HepG2 (cell line): ENCODE data around the gene FOXL3. TPM values are rescaled to one million over a fixed set of nuclear protein-coding genes. Genes with fewer than 3 reads are reported as not detected.

Experiments
- ATRX ChIP-seq: sonication (generic); formaldehyde crosslinking; IDR thresholded peaks from 2 replicates; pipeline ENCODE4 v1.4.0; 2020; ENCODE audit warnings: missing genetic modification reagents, borderline replicate concordance
- EEA1 ChIP-seq: sonication (generic); formaldehyde crosslinking; IDR thresholded peaks from 2 replicates; pipeline ENCODE4 v1.5.1; 2020; ENCODE audit warnings: mild to moderate bottlenecking, missing genetic modification reagents, borderline replicate concordance
- FOXA3 ChIP-seq: IDR thresholded peaks from 2 replicates; pipeline ENCODE4 v1.6.1; 2016; ENCODE audit warnings: missing genetic modification reagents, missing compliant biosample characterization
- HHEX ChIP-seq: IDR thresholded peaks from 2 replicates; pipeline ENCODE4 v1.6.1; 2016; ENCODE audit warnings: control low read depth
- JUN ChIP-seq: sonication (generic); formaldehyde crosslinking; IDR thresholded peaks from 2 replicates; pipeline ENCODE4 v1.4.0; 2020; ENCODE audit warnings: mild to moderate bottlenecking, missing genetic modification reagents
- MAX ChIP-seq: IDR thresholded peaks from 2 replicates; pipeline ENCODE4 v1.6.1; 2012; ENCODE audit warnings: inconsistent platforms
- MBD4 ChIP-seq: IDR thresholded peaks from 2 replicates; pipeline ENCODE4 v1.6.1; 2012; ENCODE audit warnings: low read length, inconsistent platforms, borderline replicate concordance
- MEIS2 ChIP-seq: sonication (generic); formaldehyde crosslinking; IDR thresholded peaks from 2 replicates; pipeline ENCODE4 v1.9.0; 2021; ENCODE audit warnings: mild to moderate bottlenecking, missing genetic modification reagents
- MYNN ChIP-seq: sonication (generic); formaldehyde crosslinking; IDR thresholded peaks from 2 replicates; pipeline ENCODE4 v1.4.0; 2020; ENCODE audit warnings: mild to moderate bottlenecking, low read depth, missing genetic modification reagents
- PBX2 ChIP-seq: IDR thresholded peaks from 2 replicates; pipeline ENCODE4 v1.6.1; 2016; ENCODE audit warnings: control low read depth
- TMF1 ChIP-seq: sonication (generic); formaldehyde crosslinking; IDR thresholded peaks from 2 replicates; pipeline ENCODE4 v1.8.1; 2022; ENCODE audit warnings: low read depth, missing genetic modification reagents
- ZMAT3 ChIP-seq: sonication (generic); formaldehyde crosslinking; conservative IDR thresholded peaks from 2 replicates; pipeline ENCODE4 v1.7.0; 2021; ENCODE audit warnings: missing genetic modification reagents
- ZNF234 ChIP-seq: sonication (generic); formaldehyde crosslinking; conservative IDR thresholded peaks from 2 replicates; pipeline ENCODE4 v1.5.1; 2020; ENCODE audit warnings: mild to moderate bottlenecking, missing genetic modification reagents
- ZNF264 ChIP-seq: sonication (generic); formaldehyde crosslinking; IDR thresholded peaks from 2 replicates; pipeline ENCODE4 v1.4.0; 2020; ENCODE audit warnings: missing genetic modification reagents
- ZNF530 ChIP-seq: sonication (generic); formaldehyde crosslinking; IDR thresholded peaks from 2 replicates; pipeline ENCODE4 v1.5.0; 2020; ENCODE audit warnings: low read depth, mild to moderate bottlenecking, missing genetic modification reagents
- ZNF572 ChIP-seq: sonication (generic); formaldehyde crosslinking; IDR thresholded peaks from 2 replicates; pipeline ENCODE4 v1.5.1; 2020; ENCODE audit warnings: mild to moderate bottlenecking, missing genetic modification reagents
- ZNF724P ChIP-seq: sonication (generic); formaldehyde crosslinking; IDR thresholded peaks from 2 replicates; pipeline ENCODE4 v1.8.0; 2022; ENCODE audit warnings: missing genetic modification reagents, borderline replicate concordance
- ZNF776 ChIP-seq: sonication (generic); formaldehyde crosslinking; IDR thresholded peaks from 2 replicates; pipeline ENCODE4 v1.4.0; 2020; ENCODE audit warnings: mild to moderate bottlenecking, missing genetic modification reagents
- polyA plus RNA-seq, 8 experiments: library from polyadenylated mRNA; depleted of rRNA in 3 of 8; stranded (reverse) in 7 of 8; unstranded in 1 of 8; fragments of >200 nt; fragmentation: Illumina TruSeq in 4 of 8; extraction: Trizol in 4 of 8; gene quantifications; 2 replicates each; pipeline versions ENCODE4 v1.2.1 to v1.2.3, GENCODE V29; 2011 to 2016; ENCODE audit warnings: low read depth in 4 of 8, missing spikeins in 1 of 8, mixed read lengths in 1 of 8; ENCODE audit not compliant: insufficient read depth in 1 of 8
- total RNA-seq, 5 experiments: library from RNA; depleted of rRNA; stranded (reverse); fragments of >200 nt; fragmentation: Illumina TruSeq; extraction: Trizol; gene quantifications; 2 replicates each; pipeline ENCODE4 v1.2.3, GENCODE V29; 2016; ENCODE audit warnings: low read depth in 1 of 5
- TF ChIP-seq, protein P1 (sequence below): IDR thresholded peaks from 2 replicates; pipeline ENCODE4 v1.6.1; 2018; ENCODE audit warnings: missing genetic modification reagents, mild to moderate bottlenecking, missing compliant biosample characterization
- TF ChIP-seq, protein P2 (sequence below): sonication (generic); formaldehyde crosslinking; IDR thresholded peaks from 2 replicates; pipeline ENCODE4 v1.5.0; 2020; ENCODE audit warnings: missing genetic modification reagents
- TF ChIP-seq, protein P3 (sequence below): sonication (generic); formaldehyde crosslinking; IDR thresholded peaks from 2 replicates; pipeline ENCODE4 v1.5.0; 2020; ENCODE audit warnings: missing genetic modification reagents
- TF ChIP-seq, protein P4 (sequence below): sonication (generic); formaldehyde crosslinking; IDR thresholded peaks from 2 replicates; pipeline ENCODE4 v1.5.1; 2020; ENCODE audit warnings: mild to moderate bottlenecking, missing genetic modification reagents, moderate library complexity

Gene FOXL3
- total and polyA plus RNA-seq, 2 of the 13 experiments (the other 11 are each of a cell fraction or from before 2014, with no cell fraction given), result not detected

- TF ChIP-seq ATRX (CRISPR knock-in tag) (no peak), TMF1 (CRISPR knock-in tag) (no peak), ZNF530 (CRISPR knock-in tag) (no peak), MEIS2 (CRISPR knock-in tag) (0 out of 2 replicates have a peak, but pooled peaks have one; percentile 62), ZMAT3 (CRISPR knock-in tag) (no peak), ZNF264 (CRISPR knock-in tag) (0 out of 2 replicates have a peak, but pooled peaks have one; percentile 59), MYNN (no peak), EEA1 (no peak), MBD4 (no peak), FOXA3 (CRISPR knock-in tag) (peak; percentile 94), HHEX (CRISPR knock-in tag) (peak; percentile 97), ZNF776 (CRISPR knock-in tag) (no peak), PBX2 (CRISPR knock-in tag) (no peak), ZNF724P (CRISPR knock-in tag) (no peak), ZNF234 (CRISPR knock-in tag) (no peak), JUN (CRISPR knock-in tag) (no peak), ZNF572 (CRISPR knock-in tag) (0 out of 2 replicates have a peak, but pooled peaks have one; percentile 49), MAX (0 out of 2 replicates have a peak, but pooled peaks have one; percentile 70)
- TF ChIP-seq, protein P1, sequence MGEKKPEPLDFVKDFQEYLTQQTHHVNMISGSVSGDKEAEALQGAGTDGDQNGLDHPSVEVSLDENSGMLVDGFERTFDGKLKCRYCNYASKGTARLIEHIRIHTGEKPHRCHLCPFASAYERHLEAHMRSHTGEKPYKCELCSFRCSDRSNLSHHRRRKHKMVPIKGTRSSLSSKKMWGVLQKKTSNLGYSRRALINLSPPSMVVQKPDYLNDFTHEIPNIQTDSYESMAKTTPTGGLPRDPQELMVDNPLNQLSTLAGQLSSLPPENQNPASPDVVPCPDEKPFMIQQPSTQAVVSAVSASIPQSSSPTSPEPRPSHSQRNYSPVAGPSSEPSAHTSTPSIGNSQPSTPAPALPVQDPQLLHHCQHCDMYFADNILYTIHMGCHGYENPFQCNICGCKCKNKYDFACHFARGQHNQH, result peak; percentile 61
- TF ChIP-seq, protein P2, sequence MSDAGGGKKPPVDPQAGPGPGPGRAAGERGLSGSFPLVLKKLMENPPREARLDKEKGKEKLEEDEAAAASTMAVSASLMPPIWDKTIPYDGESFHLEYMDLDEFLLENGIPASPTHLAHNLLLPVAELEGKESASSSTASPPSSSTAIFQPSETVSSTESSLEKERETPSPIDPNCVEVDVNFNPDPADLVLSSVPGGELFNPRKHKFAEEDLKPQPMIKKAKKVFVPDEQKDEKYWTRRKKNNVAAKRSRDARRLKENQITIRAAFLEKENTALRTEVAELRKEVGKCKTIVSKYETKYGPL (CRISPR knock-in tag), result no peak
- TF ChIP-seq, protein P3, sequence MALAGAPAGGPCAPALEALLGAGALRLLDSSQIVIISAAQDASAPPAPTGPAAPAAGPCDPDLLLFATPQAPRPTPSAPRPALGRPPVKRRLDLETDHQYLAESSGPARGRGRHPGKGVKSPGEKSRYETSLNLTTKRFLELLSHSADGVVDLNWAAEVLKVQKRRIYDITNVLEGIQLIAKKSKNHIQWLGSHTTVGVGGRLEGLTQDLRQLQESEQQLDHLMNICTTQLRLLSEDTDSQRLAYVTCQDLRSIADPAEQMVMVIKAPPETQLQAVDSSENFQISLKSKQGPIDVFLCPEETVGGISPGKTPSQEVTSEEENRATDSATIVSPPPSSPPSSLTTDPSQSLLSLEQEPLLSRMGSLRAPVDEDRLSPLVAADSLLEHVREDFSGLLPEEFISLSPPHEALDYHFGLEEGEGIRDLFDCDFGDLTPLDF (CRISPR knock-in tag), result no peak
- TF ChIP-seq, protein P4, sequence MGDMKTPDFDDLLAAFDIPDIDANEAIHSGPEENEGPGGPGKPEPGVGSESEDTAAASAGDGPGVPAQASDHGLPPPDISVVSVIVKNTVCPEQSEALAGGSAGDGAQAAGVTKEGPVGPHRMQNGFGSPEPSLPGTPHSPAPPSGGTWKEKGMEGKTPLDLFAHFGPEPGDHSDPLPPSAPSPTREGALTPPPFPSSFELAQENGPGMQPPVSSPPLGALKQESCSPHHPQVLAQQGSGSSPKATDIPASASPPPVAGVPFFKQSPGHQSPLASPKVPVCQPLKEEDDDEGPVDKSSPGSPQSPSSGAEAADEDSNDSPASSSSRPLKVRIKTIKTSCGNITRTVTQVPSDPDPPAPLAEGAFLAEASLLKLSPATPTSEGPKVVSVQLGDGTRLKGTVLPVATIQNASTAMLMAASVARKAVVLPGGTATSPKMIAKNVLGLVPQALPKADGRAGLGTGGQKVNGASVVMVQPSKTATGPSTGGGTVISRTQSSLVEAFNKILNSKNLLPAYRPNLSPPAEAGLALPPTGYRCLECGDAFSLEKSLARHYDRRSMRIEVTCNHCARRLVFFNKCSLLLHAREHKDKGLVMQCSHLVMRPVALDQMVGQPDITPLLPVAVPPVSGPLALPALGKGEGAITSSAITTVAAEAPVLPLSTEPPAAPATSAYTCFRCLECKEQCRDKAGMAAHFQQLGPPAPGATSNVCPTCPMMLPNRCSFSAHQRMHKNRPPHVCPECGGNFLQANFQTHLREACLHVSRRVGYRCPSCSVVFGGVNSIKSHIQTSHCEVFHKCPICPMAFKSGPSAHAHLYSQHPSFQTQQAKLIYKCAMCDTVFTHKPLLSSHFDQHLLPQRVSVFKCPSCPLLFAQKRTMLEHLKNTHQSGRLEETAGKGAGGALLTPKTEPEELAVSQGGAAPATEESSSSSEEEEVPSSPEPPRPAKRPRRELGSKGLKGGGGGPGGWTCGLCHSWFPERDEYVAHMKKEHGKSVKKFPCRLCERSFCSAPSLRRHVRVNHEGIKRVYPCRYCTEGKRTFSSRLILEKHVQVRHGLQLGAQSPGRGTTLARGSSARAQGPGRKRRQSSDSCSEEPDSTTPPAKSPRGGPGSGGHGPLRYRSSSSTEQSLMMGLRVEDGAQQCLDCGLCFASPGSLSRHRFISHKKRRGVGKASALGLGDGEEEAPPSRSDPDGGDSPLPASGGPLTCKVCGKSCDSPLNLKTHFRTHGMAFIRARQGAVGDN (CRISPR knock-in tag), result peak; percentile 39
Measured at GRCh38 chr7:318878-319661, 29.1 kb downstream of the FOXL3 start (continued).
